ENCODE measurements around the gene AKR1A1. TPM values are rescaled to one million over a fixed set of nuclear protein-coding genes. Genes with fewer than 3 reads are reported as not detected.

Gene AKR1A1
- total RNA-seq, 1 experiment from 2014 or later = 142 TPM

GRCh38 chr1:45569962-45570581 lies 19.4 kb downstream of the AKR1A1 start:
- TF ChIP-seq, protein P1, sequence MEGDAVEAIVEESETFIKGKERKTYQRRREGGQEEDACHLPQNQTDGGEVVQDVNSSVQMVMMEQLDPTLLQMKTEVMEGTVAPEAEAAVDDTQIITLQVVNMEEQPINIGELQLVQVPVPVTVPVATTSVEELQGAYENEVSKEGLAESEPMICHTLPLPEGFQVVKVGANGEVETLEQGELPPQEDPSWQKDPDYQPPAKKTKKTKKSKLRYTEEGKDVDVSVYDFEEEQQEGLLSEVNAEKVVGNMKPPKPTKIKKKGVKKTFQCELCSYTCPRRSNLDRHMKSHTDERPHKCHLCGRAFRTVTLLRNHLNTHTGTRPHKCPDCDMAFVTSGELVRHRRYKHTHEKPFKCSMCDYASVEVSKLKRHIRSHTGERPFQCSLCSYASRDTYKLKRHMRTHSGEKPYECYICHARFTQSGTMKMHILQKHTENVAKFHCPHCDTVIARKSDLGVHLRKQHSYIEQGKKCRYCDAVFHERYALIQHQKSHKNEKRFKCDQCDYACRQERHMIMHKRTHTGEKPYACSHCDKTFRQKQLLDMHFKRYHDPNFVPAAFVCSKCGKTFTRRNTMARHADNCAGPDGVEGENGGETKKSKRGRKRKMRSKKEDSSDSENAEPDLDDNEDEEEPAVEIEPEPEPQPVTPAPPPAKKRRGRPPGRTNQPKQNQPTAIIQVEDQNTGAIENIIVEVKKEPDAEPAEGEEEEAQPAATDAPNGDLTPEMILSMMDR (IDR thresholded peaks at IDR 0.05) = peak; percentile 97
- TF ChIP-seq TCF7L2 (IDR thresholded peaks at IDR 0.05; ENCODE audit: low read depth, low read length) = no peak
- ChIA-PET POLR2A (no interaction called here), CTCF (interaction anchor here (1.0 to 1.5 kb wide), 3 partner anchors 8 to 57 kb away, joined by 3 to 8 read pairs (median 5); partner anchors contain the start of gene AKR1A1)
- no peaks in the 10 kb centered on the region for H3K27me3 ChIP-seq (ENCODE audit: control insufficient read depth, insufficient read depth, low read length)
- DNase-seq (ENCODE audit: low read depth, low spot score) (peak; percentile 81), ATAC-seq (peak; percentile 92)
- H3K9me3 ChIP-seq (ENCODE audit: control insufficient read depth, insufficient read depth, low read depth, low read length) = no peaks in the 10 kb centered on the region
- in situ Hi-C loops (cut with HindIII; ENCODE audit: low pct_unique_long_range_greater_than_20kb, low sequenced_read_pairs) = no loop called here
- no peaks in the 10 kb centered on the region for H3K4me1 ChIP-seq (ENCODE audit: control insufficient read depth, insufficient read depth, low read length)
- BruUV-seq (replicated peaks) = no TSS peak
- peaks cover 15% of the 10 kb centered on the region for H3K36me3 ChIP-seq (ENCODE audit: control insufficient read depth, insufficient read depth, low read length)
- H3K27ac ChIP-seq (ENCODE audit: low read length) = no peak overlapping the region
- H3K4me3 ChIP-seq (ENCODE audit: low read depth in 2 of 2, low read length in 2 of 2) = no peak overlapping the region
- intact Hi-C loops (cut with micrococcal nuclease; ENCODE audit: unreplicated experiment) = loop anchor here (1.0 kb wide), 1 partner anchor 58 kb away; no protein-coding TSS in a partner anchor

DNA sequence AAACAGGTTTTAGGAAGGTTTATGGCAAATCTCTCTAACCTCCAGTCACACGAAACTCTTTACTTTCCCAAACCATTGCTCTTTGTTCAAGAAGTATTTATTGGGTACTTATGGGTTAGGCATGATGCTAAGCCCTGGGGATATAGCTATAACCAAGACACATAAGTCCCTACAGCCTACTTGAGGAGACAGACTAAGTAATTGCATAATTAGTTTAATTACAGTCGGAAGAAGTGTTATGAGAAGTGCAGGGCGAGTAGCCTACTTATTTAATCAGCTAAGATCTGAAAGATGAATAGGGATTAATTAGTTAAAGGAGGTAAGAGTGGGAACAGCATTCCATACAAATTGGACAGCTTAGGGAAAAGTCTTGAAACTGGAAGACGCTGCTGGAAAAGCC lies 20.0 kb downstream of the AKR1A1 start:
- no peak overlapping the region for H3K4me3 ChIP-seq (ENCODE audit: low read depth in 2 of 2, low read length in 2 of 2)
- H3K27me3 ChIP-seq (ENCODE audit: control insufficient read depth, insufficient read depth, low read length) = no peaks in the 10 kb centered on the region
- intact Hi-C loops (cut with micrococcal nuclease; ENCODE audit: unreplicated experiment) = loop anchor here (1.0 kb wide), 1 partner anchor 58 kb away; no protein-coding TSS in a partner anchor
- TF ChIP-seq TCF7L2 (IDR thresholded peaks at IDR 0.05; ENCODE audit: low read depth, low read length) (no peak), POLR2AphosphoS5 (IDR thresholded peaks at IDR 0.05; ENCODE audit: low read depth, low read length) (no peak), SIN3A (IDR thresholded peaks at IDR 0.05; ENCODE audit: borderline replicate concordance, insufficient read depth, low read depth, low read length) (no peak)
- TF ChIP-seq, protein P1 (IDR thresholded peaks at IDR 0.05) = no peak
- TF ChIP-seq, protein P2, sequence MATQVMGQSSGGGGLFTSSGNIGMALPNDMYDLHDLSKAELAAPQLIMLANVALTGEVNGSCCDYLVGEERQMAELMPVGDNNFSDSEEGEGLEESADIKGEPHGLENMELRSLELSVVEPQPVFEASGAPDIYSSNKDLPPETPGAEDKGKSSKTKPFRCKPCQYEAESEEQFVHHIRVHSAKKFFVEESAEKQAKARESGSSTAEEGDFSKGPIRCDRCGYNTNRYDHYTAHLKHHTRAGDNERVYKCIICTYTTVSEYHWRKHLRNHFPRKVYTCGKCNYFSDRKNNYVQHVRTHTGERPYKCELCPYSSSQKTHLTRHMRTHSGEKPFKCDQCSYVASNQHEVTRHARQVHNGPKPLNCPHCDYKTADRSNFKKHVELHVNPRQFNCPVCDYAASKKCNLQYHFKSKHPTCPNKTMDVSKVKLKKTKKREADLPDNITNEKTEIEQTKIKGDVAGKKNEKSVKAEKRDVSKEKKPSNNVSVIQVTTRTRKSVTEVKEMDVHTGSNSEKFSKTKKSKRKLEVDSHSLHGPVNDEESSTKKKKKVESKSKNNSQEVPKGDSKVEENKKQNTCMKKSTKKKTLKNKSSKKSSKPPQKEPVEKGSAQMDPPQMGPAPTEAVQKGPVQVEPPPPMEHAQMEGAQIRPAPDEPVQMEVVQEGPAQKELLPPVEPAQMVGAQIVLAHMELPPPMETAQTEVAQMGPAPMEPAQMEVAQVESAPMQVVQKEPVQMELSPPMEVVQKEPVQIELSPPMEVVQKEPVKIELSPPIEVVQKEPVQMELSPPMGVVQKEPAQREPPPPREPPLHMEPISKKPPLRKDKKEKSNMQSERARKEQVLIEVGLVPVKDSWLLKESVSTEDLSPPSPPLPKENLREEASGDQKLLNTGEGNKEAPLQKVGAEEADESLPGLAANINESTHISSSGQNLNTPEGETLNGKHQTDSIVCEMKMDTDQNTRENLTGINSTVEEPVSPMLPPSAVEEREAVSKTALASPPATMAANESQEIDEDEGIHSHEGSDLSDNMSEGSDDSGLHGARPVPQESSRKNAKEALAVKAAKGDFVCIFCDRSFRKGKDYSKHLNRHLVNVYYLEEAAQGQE (IDR thresholded peaks at IDR 0.05; ENCODE audit: insufficient read depth in 1 of 2, low read depth in 2 of 2, low read length in 1 of 2) = no peak
- DNase-seq (ENCODE audit: low read depth, low spot score) = no peak
- ATAC-seq = no peak
- ChIA-PET CTCF (no interaction called here), POLR2A (no interaction called here)
- H3K27ac ChIP-seq (ENCODE audit: low read length) = no peak overlapping the region
- H3K4me1 ChIP-seq (ENCODE audit: control insufficient read depth, insufficient read depth, low read length) = no peaks in the 10 kb centered on the region
- peaks cover 15% of the 10 kb centered on the region for H3K36me3 ChIP-seq (ENCODE audit: control insufficient read depth, insufficient read depth, low read length)
- BruUV-seq (replicated peaks) = no TSS peak
- in situ Hi-C loops (cut with HindIII; ENCODE audit: low pct_unique_long_range_greater_than_20kb, low sequenced_read_pairs) = no loop called here
- H3K9me3 ChIP-seq (ENCODE audit: control insufficient read depth, insufficient read depth, low read depth, low read length) = no peaks in the 10 kb centered on the region

All from Panc1 (cell line).